HG03175 (cell line): ENCODE measurements around the gene AFP.

Experiments used
- ATAC-seq: cut with Tn5 transposase; IDR thresholded peaks from one replicate; pipeline ENCODE4 v1.9.1; 2021; ENCODE audit warnings: mild to moderate bottlenecking, moderate library complexity; ENCODE audit not compliant: unreplicated experiment

Gene AFP

DNA sequence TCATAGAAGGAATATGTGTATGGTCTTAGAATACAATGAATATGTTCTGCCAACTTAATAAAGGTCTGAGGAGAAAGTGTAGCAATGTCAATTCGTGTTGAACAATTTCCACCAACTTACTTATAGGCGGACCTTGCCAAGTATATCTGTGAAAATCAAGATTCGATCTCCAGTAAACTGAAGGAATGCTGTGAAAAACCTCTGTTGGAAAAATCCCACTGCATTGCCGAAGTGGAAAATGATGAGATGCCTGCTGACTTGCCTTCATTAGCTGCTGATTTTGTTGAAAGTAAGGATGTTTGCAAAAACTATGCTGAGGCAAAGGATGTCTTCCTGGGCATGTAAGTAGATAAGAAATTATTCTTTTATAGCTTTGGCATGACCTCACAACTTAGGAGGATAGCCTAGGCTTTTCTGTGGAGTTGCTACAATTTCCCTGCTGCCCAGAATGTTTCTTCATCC is 22.7 kb upstream of the AFP start:
- ATAC-seq, result no peak

DNA sequence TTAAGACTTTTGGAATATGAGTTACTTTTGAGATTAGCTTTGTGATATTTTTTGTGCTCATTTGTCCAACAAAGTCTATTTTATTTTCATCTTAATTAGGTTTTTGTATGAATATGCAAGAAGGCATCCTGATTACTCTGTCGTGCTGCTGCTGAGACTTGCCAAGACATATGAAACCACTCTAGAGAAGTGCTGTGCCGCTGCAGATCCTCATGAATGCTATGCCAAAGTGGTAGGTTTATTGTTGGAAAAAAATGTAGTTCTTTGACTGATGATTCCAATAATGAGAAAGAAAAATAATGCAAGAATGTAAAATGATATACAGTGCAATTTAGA is 21.1 kb upstream of the AFP start:
- no peak for ATAC-seq

DNA sequence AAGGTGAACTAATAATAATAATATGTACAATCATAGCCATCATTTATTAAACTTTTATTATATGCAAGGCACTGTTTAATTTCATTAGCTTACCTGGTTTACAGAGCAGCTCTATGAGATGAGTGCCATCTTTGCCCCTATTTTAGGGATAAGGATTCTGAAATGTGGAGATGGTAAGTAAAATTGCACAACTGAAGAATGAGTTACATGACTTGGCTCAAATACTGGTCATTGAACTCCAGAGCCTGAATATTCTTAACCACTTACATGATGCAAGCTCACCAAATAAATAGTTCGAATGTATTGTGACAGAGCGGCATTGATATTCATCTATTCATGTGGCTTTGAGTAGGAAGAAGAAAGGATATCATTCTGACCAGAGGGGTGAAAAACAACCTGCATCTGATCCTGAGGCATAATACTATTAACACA is 20.2 kb upstream of the AFP start:
- ATAC-seq, result no peak

DNA sequence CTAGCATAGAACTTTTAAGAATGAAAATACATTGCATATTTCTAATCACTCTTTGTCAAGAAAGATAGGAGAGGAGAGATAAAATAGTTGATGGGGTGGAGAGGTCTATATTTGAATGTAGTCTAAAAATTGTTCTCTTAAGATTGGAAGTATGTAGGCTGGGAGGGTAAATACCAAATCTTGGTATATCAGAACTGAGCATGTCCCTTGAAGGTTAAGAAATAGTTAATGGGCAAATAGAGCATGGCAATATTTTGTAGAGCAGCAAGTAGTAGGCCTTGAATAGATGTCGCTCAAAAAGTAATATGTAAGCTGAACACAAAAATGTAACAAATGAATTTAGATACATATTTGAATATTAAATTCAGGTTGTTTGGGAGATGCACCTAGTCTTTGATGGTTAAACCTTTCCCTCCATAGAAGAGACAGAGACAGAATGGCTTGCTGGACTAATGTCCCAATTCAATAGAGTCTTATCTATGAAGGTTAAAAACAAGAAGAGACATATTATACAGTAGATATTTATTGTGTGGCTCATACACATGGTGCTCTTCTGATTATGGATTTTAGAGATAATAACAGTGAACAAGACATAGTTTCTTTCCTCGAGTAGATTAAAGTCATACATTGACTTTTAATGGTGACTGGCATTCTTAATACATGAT is 19.5 kb upstream of the AFP start:
- no peak for ATAC-seq

DNA sequence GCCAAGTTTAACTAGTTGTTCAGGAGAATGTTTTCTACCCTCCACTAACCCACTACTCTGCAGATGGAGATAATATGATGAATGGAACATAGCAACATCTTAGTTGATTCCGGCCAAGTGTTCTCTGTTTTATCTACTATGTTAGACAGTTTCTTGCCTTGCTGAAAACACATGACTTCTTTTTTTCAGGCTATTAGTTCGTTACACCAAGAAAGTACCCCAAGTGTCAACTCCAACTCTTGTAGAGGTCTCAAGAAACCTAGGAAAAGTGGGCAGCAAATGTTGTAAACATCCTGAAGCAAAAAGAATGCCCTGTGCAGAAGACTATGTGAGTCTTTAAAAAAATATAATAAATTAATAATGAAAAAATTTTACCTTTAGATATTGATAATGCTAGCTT is 18.7 kb upstream of the AFP start:
- no peak for ATAC-seq

DNA sequence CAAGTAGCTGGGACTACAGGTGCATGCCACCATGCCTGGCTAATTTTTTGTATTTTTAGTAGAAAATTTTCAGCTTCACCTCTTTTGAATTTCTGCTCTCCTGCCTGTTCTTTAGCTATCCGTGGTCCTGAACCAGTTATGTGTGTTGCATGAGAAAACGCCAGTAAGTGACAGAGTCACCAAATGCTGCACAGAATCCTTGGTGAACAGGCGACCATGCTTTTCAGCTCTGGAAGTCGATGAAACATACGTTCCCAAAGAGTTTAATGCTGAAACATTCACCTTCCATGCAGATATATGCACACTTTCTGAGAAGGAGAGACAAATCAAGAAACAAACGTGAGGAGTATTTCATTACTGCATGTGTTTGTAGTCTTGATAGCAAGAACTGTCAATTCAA is 18.0 kb upstream of the AFP start:
- no peak for ATAC-seq

DNA sequence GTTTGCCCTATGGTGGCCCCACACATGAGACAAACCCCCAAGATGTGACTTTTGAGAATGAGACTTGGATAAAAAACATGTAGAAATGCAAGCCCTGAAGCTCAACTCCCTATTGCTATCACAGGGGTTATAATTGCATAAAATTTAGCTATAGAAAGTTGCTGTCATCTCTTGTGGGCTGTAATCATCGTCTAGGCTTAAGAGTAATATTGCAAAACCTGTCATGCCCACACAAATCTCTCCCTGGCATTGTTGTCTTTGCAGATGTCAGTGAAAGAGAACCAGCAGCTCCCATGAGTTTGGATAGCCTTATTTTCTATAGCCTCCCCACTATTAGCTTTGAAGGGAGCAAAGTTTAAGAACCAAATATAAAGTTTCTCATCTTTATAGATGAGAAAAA is 17.3 kb upstream of the AFP start:
- no peak for ATAC-seq

DNA sequence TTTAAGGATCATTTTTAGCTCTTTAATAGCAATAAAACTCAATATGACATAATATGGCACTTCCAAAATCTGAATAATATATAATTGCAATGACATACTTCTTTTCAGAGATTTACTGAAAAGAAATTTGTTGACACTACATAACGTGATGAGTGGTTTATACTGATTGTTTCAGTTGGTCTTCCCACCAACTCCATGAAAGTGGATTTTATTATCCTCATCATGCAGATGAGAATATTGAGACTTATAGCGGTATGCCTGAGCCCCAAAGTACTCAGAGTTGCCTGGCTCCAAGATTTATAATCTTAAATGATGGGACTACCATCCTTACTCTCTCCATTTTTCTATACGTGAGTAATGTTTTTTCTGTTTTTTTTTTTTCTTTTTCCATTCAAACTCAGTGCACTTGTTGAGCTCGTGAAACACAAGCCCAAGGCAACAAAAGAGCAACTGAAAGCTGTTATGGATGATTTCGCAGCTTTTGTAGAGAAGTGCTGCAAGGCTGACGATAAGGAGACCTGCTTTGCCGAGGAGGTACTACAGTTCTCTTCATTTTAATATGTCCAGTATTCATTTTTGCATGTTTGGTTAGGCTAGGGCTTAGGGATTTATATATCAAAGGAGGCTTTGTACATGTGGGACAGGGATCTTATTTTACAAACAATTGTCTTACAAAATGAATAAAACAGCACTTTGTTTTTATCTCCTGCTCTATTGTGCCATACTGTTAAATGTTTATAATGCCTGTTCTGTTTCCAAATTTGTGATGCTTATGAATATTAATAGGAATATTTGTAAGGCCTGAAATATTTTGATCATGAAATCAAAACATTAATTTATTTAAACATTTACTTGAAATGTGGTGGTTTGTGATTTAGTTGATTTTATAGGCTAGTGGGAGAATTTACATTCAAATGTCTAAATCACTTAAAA is 16.6 kb upstream of the AFP start:
- no peak for ATAC-seq

DNA sequence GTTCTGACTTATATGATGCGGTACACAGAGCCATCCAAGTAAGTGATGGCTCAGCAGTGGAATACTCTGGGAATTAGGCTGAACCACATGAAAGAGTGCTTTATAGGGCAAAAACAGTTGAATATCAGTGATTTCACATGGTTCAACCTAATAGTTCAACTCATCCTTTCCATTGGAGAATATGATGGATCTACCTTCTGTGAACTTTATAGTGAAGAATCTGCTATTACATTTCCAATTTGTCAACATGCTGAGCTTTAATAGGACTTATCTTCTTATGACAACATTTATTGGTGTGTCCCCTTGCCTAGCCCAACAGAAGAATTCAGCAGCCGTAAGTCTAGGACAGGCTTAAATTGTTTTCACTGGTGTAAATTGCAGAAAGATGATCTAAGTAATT is 15.4 kb upstream of the AFP start:
- ATAC-seq, result no peak

DNA sequence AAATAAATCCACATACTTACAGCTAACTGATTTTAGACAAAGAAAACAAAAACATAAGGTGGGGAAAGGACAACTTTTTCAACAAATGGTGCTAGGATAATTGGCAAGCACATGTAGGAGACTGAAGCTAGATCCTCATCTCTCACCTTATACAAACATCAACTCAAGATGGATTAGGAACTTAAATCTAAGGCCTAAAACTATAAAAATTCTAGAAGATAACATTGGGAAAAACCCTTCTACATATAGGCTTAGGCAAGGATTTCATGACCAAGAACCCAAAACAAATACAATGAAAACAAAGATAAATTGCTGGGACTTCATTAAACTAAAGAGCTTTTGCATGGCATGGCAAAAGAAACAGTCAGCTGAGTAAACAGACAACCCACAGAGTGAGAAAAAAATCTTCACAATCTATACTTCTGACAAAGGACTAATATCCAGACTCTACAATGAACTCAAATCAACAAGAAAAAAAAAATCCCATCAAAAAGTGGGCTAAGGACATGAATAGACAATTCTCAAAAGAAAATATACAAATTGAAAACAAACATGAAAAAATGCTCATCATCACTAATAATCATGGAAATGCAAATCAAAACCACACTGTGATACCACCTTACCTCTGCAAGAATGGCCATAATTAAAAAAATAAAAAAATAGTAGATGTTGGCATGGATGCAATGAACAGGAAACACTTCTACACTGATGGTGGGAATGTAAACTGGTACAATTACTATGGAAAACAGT is 14.1 kb upstream of the AFP start:
- no peak for ATAC-seq

DNA sequence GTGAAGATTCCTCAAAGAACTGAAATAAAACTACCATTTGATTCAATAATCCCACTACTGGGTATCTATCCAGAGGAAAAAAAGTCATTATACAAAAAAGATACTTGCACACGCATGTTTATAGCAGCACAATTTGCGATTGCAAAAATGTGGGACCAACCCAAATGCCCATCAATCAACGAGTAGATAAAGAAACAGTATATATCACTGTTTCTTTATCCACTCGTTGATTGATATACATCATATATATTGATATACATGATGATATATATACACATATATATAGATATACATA is 13.6 kb upstream of the AFP start:
- ATAC-seq, result no peak

DNA sequence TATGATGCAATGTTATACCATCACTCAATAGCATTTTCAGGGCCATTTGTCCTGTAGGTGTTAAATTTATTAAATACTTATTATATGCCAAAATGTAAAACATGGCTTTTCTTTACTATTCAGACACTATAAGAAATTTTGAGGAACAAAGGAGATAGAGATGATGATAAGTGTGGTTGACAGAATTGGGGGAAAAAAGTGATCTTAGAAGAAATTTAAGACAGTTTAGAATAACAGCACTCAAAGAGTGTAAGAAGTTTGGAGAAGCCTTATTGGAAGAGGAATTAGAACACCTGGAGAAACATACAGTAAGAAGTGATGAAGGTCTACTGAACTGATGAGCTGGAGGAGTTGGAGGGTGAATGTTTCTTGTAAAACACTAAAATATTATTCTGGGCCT is 12.8 kb upstream of the AFP start:
- no peak for ATAC-seq

DNA sequence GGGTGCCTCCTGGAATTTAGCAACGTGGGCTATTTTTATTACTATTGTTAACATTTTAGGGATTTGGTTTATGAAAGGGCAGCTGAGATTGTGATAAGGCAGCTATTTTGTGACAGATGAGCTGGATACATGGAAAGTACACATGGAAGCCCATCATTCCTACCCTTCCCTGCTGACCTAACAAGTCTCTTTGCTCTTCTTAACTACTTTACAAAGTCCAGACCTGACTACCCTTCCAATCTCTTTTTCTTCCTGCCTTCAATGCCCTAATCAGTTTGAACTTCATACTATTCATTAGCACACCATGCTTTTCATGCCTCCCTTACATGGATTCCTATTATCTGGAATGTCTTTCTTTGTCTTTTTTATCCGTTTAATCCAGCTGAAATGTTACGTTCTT is 9.4 kb upstream of the AFP start:
- no peak for ATAC-seq

DNA sequence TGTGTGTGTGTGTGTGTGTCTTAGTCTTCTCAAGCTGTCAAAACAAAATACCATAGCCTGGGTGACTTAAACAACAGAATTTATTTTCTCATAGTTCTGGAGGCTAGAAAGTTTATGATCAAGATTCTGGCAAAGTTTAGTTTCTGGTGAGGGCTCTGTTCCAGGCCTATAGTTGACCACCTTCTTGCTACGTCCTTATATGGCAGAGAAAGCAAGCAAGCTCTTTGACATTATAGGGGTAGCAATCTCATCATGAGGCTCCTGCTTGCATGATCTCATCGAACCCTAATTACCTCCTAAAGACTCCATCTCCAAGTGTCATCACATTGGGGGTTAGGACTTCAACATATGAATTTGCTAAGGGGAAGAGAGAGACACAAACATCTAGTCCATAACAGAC is 6.9 kb upstream of the AFP start:
- ATAC-seq, result no peak

DNA sequence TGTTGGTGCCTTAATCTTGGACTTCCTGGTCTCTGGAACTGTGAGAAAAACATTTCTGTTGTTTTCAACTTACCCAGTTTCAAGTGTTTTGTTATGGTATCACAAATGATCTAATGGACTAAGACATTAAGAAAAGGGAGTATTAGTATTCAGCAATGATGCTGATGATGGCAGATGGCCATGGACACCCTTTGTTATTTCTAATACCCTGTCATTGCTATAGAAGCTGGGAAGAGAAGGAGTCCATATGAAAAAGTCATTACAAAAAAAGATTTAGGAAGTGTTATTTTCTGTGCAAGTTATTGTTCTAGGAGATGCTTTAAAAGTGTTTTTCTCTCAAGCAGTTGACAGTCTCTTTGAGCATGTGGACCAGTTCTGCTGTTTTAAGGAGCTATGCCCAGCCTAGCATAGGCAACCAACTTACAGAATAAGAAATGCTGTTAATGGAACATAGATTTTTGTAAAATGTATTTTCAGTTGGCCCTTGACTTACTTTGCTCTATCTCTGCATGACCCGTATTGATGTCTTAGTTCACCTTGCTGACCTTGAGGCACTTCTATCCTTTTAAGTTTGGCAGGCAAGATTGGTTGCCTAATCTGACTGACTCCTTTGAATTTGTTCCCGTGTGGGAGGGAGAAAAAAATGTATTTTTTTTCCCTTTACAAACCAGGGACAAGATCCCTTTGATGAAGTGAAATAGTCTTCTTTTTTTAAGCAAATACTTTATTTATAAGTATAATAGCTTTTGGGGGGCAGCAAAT is 6.0 kb upstream of the AFP start:
- no peak for ATAC-seq

DNA sequence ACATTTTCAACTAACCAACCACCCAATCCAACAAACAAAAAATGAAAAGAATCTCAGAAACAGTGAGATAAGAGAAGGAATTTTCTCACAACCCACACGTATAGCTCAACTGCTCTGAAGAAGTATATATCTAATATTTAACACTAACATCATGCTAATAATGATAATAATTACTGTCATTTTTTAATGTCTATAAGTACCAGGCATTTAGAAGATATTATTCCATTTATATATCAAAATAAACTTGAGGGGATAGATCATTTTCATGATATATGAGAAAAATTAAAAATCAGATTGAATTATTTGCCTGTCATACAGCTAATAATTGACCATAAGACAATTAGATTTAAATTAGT is 4.2 kb upstream of the AFP start:
- ATAC-seq, result no peak

DNA sequence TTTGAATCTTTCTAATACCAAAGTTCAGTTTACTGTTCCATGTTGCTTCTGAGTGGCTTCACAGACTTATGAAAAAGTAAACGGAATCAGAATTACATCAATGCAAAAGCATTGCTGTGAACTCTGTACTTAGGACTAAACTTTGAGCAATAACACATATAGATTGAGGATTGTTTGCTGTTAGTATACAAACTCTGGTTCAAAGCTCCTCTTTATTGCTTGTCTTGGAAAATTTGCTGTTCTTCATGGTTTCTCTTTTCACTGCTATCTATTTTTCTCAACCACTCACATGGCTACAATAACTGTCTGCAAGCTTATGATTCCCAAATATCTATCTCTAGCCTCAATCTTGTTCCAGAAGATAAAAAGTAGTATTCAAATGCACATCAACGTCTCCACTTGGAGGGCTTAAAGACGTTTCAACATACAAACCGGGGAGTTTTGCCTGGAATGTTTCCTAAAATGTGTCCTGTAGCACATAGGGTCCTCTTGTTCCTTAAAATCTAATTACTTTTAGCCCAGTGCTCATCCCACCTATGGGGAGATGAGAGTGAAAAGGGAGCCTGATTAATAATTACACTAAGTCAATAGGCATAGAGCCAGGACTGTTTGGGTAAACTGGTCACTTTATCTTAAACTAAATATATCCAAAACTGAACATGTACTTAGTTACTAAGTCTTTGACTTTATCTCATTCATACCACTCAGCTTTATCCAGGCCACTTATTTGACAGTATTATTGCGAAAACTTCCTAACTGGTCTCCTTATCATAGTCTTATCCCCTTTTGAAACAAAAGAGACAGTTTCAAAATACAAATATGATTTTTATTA is 3.6 kb upstream of the AFP start:
- no peak for ATAC-seq

DNA sequence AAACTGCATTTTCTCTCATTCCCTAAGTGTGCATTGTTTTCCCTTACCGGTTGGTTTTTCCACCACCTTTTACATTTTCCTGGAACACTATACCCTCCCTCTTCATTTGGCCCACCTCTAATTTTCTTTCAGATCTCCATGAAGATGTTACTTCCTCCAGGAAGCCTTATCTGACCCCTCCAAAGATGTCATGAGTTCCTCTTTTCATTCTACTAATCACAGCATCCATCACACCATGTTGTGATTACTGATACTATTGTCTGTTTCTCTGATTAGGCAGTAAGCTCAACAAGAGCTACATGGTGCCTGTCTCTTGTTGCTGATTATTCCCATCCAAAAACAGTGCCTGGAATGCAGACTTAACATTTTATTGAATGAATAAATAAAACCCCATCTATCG is 2.9 kb upstream of the AFP start:
- ATAC-seq, result no peak

DNA sequence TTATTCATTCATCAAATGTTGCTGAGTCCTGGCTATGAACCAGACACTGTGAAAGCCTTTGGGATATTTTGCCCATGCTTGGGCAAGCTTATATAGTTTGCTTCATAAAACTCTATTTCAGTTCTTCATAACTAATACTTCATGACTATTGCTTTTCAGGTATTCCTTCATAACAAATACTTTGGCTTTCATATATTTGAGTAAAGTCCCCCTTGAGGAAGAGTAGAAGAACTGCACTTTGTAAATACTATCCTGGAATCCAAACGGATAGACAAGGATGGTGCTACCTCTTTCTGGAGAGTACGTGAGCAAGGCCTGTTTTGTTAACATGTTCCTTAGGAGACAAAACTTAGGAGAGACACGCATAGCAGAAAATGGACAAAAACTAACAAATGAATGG is 1.7 kb upstream of the AFP start:
- peak; percentile 77 for ATAC-seq
